Measurements from ENCODE around the gene SCARF2. TPM values are rescaled to one million over a fixed set of nuclear protein-coding genes. Genes with fewer than 3 reads are reported as not detected.
"Not testable (repeated sequence)": the region's sequence is repeated elsewhere in the genome, so short reads cannot be mapped to it uniquely, and the experiment has no call there.

SCARF2 gene
- polyA plus RNA-seq, 3 donors: 12.3 to 24.2 (median 22.5) TPM

DNA sequence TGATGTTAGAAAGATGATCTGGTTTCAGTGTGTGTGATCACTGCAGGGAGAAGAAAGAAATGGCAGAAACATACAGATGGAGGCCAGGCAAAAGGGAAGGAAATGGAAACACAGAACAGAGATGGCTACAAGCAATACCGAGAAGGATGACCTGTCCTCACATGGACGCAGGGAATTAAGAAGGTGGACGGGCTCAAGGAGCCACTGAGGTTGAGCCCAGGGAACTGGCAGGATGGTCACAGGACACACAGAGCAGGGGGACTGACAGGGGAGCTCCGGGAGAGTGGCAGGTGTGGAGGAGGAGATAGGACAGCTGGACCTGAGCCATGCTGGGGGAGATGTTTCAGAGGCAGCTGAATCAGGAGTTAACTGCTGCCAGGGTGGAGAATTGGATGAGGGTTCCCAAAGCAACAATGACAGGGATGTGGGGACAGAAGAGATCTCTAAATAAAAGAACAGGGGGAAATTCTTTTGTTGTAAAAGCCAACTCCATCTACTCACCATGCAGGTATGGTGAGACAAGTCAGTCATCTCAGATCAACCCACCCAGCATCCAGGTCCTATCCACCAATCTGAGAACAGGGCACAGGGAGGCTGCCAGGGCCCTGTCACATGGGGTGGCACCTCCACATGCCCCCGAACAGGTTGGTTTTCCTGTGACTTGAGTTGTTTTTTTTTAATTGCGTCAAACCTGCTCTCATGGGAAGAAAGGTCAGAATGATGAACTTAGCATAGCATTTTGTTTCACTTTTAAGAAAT lies 31.7 kb upstream of the SCARF2 start:
- DNase-seq (ENCODE audit: extremely low read depth in 1 of 11, low read depth in 9 of 11, low spot score in 4 of 11): no peak

- DNase-seq (ENCODE audit: extremely low read depth in 1 of 11, low read depth in 9 of 11, low spot score in 4 of 11): no peak
Observed at GRCh38 chr22:20466659-20467379, 29.2 kb upstream of the SCARF2 start.

GRCh38 chr22:20465759-20466077 lies 28.1 kb upstream of the SCARF2 start:
- no peak for DNase-seq (ENCODE audit: extremely low read depth in 1 of 11, low read depth in 9 of 11, low spot score in 4 of 11)

DNA sequence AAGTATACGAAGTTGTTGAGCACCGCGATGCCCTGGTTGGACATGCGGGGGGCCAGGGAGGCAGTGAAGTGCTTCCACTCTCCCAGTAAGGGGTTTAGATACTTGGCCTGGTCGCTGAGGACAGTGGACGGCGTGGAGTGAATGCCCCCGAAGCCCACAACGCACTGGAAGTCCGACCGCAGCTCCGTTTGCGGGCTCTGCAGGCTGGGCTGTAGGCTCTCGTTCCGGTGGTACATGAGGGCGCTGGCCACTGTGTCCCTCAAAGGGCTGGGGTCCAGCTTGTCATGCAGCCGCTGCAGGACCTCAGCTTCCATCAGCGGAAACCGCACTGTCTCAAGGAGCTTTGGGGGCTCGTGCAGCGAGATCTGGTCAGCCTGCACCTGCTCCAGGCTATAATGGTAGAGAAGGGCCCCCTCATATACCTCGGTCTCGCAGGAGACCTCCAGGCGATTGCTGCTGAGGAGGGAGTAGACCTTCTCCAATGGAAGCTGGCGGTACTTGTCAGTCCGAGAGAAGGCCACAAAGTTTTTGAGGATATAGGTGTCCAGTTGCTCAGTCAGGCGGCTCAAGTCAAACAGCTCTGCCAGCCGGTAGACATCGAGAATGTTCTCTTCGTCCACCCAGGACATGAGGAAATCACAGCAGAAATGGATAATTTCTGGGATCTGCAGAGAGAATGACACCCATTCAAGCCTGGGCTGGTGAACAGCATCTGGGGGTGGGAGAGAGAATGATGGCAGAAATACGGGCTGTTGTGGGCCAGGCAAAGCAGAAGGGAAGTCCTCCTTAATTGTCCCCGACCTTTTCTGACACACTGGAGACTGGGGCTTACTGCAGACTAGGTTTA lies 27.5 kb upstream of the SCARF2 start:
- DNase-seq (ENCODE audit: extremely low read depth in 1 of 11, low read depth in 9 of 11, low spot score in 4 of 11): no peak

- no peak for DNase-seq (ENCODE audit: extremely low read depth in 1 of 11, low read depth in 9 of 11, low spot score in 4 of 11)
Observed at GRCh38 chr22:20464096-20464614, 26.5 kb upstream of the SCARF2 start.

GRCh38 chr22:20463324-20464095 lies 25.9 kb upstream of the SCARF2 start:
- no peak for DNase-seq (ENCODE audit: extremely low read depth in 1 of 11, low read depth in 9 of 11, low spot score in 4 of 11)

DNA sequence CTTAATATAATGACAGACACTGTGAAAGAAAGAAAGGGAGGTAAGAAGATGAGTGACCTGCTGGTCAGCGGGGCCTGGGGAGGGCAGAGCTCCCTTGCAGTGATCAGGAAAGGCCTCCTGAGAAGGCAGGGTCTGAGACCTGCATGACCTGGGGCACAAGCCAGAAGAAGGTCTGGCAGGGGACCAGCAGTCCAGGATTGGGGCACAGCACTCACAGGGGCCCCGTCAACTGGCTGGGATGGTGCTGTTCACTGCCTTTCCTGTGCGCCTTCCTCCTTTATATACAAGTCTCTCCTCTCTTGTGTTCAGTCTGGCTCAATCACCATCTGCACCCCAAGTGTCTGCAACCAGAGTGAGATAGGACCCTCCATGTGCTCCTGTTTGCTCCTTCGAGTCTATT lies 22.2 kb upstream of the SCARF2 start:
- DNase-seq (ENCODE audit: extremely low read depth in 1 of 11, low read depth in 9 of 11, low spot score in 4 of 11): no peak

DNA sequence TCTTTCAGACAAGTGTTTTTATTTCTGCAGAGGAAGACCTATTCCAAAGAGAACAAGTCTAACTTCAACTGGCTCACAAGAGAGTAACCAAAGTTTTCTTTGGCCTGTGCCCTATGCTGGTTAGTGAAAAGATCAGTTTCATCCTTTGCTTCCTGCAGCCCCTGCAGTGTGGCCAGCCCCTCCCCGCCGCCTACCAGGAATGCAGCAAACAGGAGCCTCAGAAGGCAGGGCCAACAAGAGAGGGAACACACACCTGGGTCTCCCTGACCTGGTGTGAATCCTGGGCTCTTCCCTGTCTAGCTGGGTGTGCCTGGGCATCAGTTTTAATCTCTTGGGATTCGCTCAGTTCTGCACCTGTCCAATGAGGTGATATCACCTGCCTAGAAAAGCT lies 21.5 kb upstream of the SCARF2 start:
- DNase-seq (ENCODE audit: extremely low read depth in 1 of 11, low read depth in 9 of 11, low spot score in 4 of 11): no peak

DNA sequence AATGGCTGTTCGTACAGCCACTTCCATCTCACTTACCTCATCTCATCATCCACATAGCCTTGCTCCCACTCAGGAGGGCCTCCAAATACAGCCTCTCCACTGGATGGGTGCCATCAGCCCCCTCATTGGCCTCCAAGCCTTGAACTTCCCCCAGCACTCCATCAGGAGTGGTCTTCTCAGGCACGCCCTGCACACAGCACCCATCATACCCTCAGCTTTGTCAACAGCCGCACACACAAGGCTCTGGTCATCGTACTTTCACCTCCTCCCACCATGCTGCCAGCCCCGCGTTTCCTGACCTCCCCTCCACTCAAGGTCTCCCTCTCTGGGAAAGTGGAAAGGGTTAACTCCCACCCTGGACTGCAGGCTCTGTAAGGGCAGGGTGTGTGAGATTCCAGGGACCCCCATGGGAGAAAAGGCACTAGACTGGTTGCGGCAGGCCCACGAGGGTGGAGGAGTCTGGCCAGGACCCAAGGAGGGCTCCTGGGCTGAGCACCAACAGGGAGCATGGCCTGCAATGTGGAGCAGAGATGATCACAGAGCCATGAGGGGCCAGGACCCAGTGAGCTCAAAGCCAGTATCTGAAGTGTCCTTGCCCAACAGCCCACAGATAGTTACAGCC lies 21.0 kb upstream of the SCARF2 start:
- no peak for DNase-seq (ENCODE audit: extremely low read depth in 1 of 11, low read depth in 9 of 11, low spot score in 4 of 11)

GRCh38 chr22:20457506-20458240 lies 20.0 kb upstream of the SCARF2 start:
- no peak for DNase-seq (ENCODE audit: extremely low read depth in 1 of 11, low read depth in 9 of 11, low spot score in 4 of 11)

DNA sequence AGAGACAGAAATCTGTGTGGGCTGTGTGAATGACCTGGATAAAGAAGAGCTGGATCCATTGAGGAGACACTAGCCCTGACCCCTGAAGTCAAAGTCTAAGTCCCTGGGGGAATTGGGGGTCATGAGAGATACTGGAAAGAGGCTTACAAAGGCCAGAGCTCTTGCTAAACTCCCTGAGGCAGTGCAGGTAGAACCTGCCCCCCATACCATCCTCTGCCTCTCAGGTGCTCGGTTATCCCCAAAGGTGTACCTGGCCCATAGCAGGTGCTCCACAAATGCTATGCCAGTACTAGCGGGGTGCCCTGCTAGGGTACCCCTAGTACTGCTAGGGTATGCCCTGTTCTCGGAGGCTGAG lies 19.1 kb upstream of the SCARF2 start:
- no peak for DNase-seq (ENCODE audit: extremely low read depth in 1 of 11, low read depth in 9 of 11, low spot score in 4 of 11)

DNA sequence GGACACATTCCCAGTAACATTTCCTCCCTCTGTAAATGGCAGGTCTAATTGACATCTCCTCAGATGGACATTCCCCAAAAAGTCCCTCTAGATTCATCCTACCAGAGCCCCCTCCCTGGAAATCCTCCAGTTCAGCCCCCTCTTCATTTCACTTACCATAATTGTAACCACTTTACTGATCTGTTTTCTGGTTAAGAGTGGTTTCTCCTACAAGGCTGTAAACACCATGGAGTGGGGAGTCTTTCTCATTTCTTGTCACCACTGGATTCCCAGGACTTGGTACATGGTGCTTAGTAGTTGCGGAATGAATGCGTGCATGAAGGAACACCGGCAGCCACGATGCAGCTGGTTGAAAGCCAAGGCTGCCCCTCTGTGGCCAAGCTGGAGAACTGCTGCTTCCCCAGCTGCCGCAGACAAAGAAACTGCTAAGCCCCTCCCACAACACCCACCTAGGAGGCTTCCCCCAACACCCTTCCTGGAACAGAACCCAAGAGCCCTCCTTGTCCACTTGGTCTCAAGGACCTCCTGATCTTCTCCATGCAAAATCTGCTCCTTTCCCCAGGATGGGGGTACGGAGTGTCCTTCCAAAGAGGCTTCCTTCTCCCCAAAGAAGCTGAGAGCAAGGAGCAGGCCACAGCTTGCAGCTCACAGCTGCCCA lies 18.6 kb upstream of the SCARF2 start:
- DNase-seq (ENCODE audit: extremely low read depth in 1 of 11, low read depth in 9 of 11, low spot score in 4 of 11): peak in 10 of 11 donors; percentile 47 to 82 (median 71)

DNA sequence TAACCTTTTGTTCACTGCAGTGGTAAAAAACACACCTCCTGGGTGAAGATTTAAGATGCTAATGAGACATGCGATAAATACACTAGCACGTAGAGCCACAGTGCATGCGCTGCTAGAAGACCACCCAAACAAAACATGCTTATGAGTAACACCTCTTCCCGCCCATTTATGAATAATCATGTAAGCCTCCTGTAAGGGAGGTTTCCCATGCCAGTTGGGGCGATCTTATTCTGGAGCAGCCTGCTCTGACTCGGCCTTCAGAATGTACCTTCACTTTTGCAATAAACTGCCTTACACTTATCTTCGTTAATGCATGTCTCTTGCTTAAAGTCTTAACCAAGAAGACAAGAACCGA lies 18.1 kb upstream of the SCARF2 start:
- no peak for DNase-seq (ENCODE audit: extremely low read depth in 1 of 11, low read depth in 9 of 11, low spot score in 4 of 11)

DNA sequence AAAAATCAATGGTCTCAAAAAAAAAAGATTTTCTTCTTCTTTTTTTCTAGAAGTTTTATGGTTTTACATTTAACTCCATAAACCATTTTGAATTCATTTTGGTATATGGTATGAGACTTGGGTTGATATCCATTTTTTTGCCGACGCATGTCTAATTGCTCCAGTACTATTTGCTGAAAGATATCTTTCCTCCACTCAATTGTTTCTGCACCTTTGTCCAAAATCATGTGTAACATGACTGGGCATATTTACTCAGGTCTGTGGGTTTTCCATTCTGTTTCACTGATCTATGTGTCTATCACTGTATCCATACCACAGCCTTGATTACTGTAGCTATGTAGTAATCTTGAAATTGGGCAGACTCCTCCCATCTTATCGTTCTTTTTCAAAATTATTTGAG lies 15.6 kb upstream of the SCARF2 start:
- no peak for DNase-seq (ENCODE audit: extremely low read depth in 1 of 11, low read depth in 9 of 11, low spot score in 4 of 11)

DNA sequence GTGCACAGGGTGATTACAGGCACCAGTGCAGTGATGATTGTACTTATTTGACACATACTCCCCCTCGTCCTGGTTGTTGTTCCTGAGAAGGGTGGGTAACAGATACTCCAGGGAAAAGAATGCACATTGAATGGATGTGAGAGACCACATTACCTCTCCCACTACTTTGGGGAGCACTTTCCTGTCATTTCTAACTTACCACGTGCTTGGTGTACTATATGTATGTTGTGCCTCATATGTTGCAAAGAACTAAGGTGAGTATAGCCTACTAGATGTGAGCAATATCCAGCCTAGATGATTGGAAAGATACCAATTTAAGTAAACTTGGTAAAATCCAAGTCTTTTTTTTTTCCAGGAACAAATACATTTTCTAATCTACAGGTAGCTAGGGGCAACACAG lies 14.3 kb upstream of the SCARF2 start:
- no peak for DNase-seq (ENCODE audit: extremely low read depth in 1 of 11, low read depth in 9 of 11, low spot score in 4 of 11)

- not testable (repeated sequence) for DNase-seq (ENCODE audit: extremely low read depth in 1 of 11, low read depth in 9 of 11, low spot score in 4 of 11)
Observed at GRCh38 chr22:20451129-20451778, 13.6 kb upstream of the SCARF2 start.

DNA sequence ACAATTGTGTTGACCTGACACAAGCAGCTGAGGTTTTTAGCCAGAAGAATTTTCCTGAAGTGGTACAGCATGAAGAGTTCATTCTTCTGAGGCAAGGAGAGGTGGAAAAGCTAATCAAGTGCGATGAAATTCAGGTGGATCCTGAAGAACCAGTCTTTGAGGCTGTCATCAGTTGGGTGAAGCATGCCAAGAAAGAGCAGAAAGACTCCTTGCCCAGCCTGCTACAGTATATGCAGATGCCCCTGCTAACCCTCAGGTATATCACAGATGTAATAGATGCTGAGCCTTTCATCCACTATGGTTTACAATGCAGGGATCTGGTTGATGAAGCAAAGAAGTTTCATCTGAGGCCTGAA lies 12.9 kb upstream of the SCARF2 start:
- DNase-seq (ENCODE audit: extremely low read depth in 1 of 11, low read depth in 9 of 11, low spot score in 4 of 11): no peak

Data from renal cortex interstitium (tissue), 11 donors.